Stimulated activated CD8-positive, alpha-beta memory T cell treated with anti-CD3 and anti-CD28 coated beads, Interleukin-12 subunit alpha, Interleukin-12 subunit beta, amount 100 ng/mL, for 24 hours (primary cell): Measurements from ENCODE around the gene CSH2.
"Not testable (repeated sequence)": the region's sequence is repeated elsewhere in the genome, so short reads cannot be mapped to it uniquely, and the experiment has no call there.

Experiments used
- DNase-seq: peaks from one replicate; pipeline ENCODE4 v3.0.0-alpha.2; 2020; ENCODE audit errors: extremely low read depth

CSH2 gene

DNA sequence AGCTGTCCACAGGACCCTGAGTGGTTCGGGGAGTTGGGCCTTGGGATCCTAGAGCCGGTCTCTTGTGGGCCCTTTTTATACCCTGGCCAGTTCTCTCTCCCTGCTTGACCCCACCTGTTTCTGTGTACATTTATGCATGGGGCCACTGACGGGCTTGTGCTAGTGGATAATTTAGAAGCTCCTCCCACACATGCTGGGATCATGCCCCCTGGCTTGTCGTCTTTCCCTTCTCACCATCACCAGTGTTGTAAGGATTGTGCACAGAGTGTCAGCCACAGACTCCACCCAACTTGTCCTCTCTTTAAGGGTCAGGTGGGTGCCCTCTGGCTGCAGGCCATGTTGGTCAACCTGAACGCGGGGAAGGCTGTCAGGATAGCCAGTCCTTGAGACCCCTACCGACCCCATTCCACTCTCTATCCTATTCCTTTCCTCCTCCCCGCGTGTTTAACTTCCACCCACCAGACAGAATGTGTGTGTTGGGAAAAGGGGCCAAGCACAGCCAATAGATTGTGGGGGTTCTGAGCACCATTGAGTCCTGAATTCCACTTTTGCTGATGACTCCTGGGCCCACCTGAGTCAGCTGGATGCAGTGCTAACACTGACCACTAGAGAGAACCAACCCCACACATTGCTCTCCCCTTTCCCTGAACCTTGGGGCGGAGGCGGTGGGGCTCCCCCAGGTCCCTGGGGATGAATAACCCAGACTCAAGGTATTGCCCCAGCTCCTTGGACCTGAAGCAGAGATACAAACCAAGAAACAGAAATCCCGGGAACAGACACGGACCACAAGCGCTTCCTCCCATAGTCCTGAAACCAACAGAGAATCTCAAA, 23.3 kb upstream of the CSH2 start, which contains the start of gene CSH1:
CSH1 (minus strand) TSS at position 51 of the 831 bp plus-strand sequence. CDS start 63 bp downstream, outside the sequence.
- not testable (repeated sequence) for DNase-seq

GRCh38 chr17:63894821-63895220, 21.3 kb upstream of the CSH2 start:
- DNase-seq: not testable (repeated sequence)

- not testable (repeated sequence) for DNase-seq
These were observed 20.5 kb upstream of the CSH2 start for GRCh38 chr17:63894021-63894420.

GRCh38 chr17:63892316-63893037, 19.0 kb upstream of the CSH2 start:
- DNase-seq: not testable (repeated sequence)

DNA sequence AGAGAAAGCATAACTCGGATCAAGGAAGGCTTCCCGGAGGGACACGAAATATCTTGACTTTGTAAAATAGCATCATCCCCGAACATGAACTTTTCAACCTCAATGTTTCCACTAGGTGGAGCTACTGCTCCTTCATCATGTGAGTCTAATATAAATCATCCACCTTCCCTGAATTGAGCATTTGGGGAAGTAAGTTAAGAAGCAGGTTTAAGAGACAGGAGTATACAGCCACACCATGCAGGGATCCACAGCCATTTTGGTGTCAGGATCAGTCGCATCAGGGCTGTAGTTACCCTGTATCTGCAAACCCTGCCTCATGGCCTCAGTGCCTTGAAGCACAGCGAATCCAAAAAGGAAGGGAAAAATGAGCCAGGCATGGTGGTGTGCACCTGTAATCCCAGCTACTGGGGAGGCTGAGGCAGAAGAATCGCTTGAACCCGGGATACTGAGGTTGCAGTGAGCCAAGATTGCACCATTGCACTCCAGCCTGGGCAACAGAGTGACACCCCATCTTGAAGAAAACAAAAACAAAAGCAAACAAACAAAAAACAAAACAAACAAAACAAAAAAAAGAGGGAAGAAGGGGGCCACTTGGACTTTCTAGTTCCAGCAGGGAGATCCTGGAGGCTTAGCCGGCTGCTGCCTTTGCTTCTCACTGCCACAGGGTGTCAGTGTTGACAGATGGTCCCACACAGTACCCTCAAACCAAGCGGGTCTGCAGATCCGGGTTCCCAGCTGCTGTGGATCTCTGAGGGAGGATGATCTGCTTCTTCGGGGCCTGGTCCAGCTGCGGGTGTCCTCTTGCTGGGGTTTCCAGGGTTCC, 15.8 kb upstream of the CSH2 start:
- not testable (repeated sequence) for DNase-seq

DNA sequence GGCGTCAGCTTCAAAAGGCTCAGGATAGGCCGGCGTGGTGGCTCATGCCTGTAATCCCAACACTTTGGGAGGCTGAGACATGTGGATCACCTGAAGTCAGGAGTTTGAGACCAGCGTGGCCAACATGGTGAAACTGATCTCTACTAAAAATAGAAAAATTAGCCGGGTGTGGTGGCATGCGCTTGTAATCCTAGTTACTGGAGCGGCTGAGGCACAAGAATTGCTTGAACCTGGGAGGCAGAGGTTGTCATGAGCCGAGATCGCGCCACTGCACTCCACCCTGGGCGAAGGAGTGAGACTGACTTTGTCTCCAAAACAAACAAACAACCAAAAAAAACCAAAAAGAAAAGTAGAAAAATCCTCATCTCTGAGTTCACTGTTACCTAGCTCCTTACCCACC, 11.6 kb upstream of the CSH2 start:
- not testable (repeated sequence) for DNase-seq

DNA sequence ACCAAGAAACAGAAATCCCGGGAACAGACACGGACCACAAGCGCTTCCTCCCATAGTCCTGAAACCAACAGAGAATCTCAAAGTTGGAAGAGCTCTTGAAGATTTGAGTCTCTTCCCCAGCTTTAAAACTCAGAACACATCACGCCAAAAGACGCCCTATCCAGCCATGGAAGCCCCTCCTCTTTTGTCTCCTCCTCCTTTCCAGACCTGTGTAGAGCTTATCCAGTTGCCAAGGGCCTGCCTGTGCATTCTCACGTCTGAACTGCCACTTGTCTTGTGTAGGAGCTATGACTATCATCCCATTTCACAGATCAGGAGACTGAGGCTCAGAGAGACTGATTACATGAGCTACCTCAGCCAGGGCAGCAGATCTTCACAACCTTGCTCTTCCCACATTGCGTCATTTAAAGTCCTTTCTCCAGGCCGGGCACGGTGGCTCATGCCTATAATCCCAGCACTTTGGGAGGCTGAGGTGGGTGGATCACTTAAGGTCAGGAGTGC, 9.2 kb upstream of the CSH2 start:
- DNase-seq: not testable (repeated sequence)

- DNase-seq: no peak
These were observed 8.6 kb upstream of the CSH2 start, which contains the start of gene GH2 for GRCh38 chr17:63881935-63882601. TSS of gene GH2 (minus strand) at chr17:63881944. CDS start at chr17:63881801, 143 bp downstream.

DNA sequence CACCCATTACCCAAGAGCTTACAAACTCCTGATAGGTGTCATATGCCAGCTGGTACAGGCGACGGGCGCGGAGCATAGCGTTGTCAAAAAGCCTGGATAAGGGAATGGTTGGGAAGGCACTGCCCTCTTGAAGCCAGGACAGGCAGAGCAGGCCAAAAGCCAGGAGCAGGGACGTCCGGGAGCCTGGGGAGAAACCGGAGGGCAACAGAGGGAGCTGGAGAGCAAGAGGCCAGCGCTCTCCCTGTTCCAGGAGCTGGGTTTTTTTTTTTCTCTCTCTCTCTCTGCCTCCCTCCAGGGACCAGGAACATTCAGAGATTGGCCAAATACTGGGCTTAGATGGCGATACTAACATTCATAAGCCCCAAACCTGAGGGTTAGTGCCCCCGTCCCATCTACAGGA, 7.9 kb upstream of the CSH2 start:
- not testable (repeated sequence) for DNase-seq

- no peak for DNase-seq
These were observed 7.2 kb upstream of the CSH2 start for GRCh38 chr17:63880706-63881105.

DNA sequence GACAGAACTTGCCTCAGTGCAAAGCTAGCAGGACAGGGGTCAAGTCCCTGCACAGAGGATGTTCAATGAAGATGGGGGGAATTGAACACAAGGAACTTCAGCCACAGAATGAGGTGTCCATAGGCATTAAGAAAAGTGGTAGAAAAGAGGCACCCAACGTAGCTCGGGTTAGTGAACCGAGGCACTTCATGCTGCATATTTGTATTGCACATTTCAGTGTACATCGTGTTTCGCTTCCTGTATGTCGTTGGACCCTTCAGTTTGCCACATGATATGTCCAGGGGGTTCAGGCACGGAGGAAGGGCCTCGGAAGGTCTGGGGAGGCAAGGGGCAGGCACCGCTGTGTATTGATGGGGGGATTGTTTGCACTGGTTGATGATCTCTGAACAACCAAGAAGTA, 4.9 kb upstream of the CSH2 start:
- not testable (repeated sequence) for DNase-seq

DNA sequence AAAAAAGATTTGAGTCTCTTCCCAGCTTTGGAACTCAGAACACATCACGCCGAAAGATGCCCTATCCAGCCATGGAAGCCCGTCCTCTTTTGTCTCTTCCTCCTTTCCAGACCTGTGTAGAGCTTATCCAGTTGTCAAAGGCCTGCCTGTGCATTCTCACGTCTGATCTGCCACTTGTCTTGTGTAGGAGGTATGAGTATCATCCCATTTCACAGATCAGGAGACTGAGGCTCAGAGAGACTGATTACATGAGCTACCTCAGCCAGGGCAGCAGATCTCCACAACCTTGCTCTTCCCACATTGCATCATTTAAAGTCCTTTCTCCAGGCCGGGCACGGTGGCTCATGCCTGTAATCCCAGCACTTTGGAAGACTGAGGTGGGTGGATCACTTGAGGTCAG, 1.2 kb upstream of the CSH2 start:
- not testable (repeated sequence) for DNase-seq

- not testable (repeated sequence) for DNase-seq
These were observed 667 bp upstream of the CSH2 start for GRCh38 chr17:63874061-63874626.

DNA sequence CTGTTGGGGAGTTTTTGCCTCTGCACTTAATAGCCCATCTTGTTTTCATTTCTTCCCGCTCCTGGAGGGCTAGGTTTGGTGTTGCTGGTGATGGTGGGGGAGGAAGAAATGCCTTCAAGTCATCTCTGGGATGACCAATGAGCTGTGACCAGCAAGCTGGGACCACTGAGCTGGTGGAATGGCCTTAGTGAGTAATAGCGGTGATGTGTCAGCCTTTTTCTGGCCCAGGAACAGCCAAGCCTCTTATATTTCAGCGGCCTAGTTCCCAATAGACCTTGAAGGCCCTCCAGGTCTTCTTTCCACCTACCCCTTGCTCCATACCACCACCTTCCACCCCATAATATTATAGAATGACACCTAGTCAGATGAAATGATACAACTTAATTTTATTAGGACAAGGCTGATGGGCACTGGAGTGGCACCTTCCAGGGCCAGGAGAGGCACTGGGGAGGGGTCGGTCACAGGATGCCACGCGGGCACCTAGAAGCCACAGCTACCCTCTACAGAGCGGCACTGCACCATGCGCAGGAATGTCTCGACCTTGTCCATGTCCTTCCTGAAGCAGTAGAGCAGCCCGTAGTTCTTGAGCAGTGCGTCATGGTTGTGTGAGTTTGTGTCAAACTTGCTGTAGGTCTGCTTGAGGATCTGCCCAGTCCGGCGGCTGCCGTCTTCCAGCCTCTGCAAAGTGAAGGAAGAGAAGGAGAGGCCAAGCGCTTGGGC, 1.7 kb downstream of the CSH2 start:
- not testable (repeated sequence) for DNase-seq

- DNase-seq: not testable (repeated sequence)
These were observed 3.2 kb downstream of the CSH2 start for GRCh38 chr17:63870292-63870665.

DNA sequence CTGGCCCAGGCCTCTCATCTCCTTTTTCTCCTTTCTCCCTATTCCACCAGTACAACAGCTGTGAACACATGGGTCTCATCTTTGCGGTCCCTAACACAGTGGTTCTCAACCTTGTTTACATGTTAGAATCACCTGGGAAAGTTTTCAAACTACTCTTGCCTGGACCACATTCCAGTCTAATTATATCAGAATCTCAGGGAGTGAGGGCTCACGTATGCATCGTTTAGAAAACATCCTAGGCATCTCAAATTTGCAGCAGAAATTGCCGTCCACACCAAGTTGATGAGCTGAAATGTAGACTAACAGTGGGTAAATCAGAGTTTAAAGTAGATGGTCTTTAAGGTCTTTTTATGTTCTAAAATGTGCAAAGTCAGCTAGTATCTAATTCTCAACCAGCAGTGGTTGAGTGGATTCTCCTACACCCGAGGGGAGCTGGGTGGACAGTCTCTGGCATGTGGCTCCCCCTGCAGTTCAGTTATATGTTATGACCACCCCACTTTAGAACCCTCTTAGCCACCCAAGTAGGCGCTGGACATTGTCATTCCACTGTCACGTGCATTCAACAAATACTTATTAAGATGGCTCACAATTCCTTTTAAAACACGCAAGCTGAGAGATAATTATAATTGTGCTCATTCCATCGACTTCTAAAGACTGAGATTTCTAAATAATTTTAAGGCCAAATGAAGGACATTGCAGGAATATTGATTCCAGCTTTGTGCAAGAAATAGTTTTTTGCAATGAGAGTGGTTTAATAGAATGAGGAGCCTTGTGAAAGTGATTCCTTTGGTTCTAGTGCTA, 3.8 kb downstream of the CSH2 start:
- not testable (repeated sequence) for DNase-seq

GRCh38 chr17:63866625-63867024, 6.9 kb downstream of the CSH2 start:
- DNase-seq: not testable (repeated sequence)

GRCh38 chr17:63859257-63859656, 14.2 kb downstream of the CSH2 start:
- DNase-seq: no peak

GRCh38 chr17:63856425-63856824, 17.1 kb downstream of the CSH2 start:
- not testable (repeated sequence) for DNase-seq
